ENCODE results near the gene RNF17. TPM values are rescaled to one million over a fixed set of nuclear protein-coding genes. Genes with fewer than 3 reads are reported as not detected.

The RNF17 gene
- total RNA-seq, 1 donor from 2014 or later: not detected

- Mint-ChIP-seq H3K4me3 (no peak overlapping the region), H3K9me3 (no peaks in the 10 kb centered on the region), H3K4me1 (no peaks in the 10 kb centered on the region), H3K36me3 (ENCODE audit: low read depth) (no peaks in the 10 kb centered on the region), H3K27me3 (peaks cover 3% of the 10 kb centered on the region), H3K27ac (no peak overlapping the region)
- POLR2A ChIA-PET: no interaction called here
- no peak for ATAC-seq (ENCODE audit: low read depth)
- TF ChIP-seq, protein P1, sequence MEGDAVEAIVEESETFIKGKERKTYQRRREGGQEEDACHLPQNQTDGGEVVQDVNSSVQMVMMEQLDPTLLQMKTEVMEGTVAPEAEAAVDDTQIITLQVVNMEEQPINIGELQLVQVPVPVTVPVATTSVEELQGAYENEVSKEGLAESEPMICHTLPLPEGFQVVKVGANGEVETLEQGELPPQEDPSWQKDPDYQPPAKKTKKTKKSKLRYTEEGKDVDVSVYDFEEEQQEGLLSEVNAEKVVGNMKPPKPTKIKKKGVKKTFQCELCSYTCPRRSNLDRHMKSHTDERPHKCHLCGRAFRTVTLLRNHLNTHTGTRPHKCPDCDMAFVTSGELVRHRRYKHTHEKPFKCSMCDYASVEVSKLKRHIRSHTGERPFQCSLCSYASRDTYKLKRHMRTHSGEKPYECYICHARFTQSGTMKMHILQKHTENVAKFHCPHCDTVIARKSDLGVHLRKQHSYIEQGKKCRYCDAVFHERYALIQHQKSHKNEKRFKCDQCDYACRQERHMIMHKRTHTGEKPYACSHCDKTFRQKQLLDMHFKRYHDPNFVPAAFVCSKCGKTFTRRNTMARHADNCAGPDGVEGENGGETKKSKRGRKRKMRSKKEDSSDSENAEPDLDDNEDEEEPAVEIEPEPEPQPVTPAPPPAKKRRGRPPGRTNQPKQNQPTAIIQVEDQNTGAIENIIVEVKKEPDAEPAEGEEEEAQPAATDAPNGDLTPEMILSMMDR (IDR thresholded peaks at IDR 0.05): no peak
- intact Hi-C loops (cut with micrococcal nuclease): no loop called here
- CTCF ChIA-PET: no interaction called here
- no peak for DNase-seq
Measured at GRCh38 chr13:24861617-24862362, 97.8 kb downstream of the RNF17 start.

DNA sequence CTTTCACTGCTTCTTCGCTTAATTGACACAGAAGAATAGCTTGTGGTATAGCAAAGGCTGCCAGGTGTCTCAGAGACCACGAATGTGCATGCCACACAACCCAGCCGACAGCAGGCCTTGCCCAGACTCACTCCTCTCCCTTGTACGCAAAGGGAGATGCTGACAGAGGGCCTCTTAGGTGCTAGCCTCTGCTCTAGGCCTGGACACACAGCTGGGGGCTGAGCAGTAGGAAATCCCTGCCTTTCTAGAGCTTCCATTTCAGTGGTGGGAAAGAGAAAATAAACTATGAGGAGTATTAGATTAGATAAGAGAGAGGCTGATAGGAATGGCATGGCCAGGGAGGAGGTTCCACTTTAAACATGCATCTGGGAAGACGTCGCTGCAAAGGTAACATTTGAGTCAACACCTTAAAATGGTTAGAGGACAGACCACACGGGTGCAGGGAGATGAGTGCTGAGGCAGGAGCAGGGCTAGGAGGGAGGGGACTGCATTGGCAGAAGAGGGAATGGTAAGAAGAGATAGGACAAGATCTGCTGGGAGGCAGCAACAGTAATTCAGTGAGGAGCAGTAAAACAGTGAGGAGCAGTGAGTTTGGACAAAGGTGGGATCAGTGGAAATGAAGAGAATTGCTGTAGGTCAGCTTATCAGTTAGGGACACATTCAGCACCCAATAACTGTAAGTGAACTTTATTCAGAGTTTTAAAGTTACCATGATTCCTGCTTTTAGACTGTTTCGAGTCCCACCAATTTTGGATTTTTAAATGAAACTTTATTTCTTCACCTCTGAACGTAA lies 100.0 kb downstream of the RNF17 start:
- TF ChIP-seq, protein P1 (IDR thresholded peaks at IDR 0.05): no peak
- H3K4me1 Mint-ChIP-seq: no peaks in the 10 kb centered on the region
- DNase-seq (no peak), ATAC-seq (ENCODE audit: low read depth) (no peak)
- H3K27ac Mint-ChIP-seq: no peak overlapping the region
- CTCF ChIA-PET: interaction anchor here (0.6 kb wide), 1 partner anchor 17 kb away, joined by 3 read pairs; no protein-coding TSS in a partner anchor
- intact Hi-C loops (cut with micrococcal nuclease): no loop called here
- POLR2A ChIA-PET: no interaction called here
- H3K27me3 Mint-ChIP-seq: peaks cover 3% of the 10 kb centered on the region
- H3K4me3 Mint-ChIP-seq: no peak overlapping the region
- H3K36me3 Mint-ChIP-seq (ENCODE audit: low read depth): no peaks in the 10 kb centered on the region
- H3K9me3 Mint-ChIP-seq: no peaks in the 10 kb centered on the region

DNA sequence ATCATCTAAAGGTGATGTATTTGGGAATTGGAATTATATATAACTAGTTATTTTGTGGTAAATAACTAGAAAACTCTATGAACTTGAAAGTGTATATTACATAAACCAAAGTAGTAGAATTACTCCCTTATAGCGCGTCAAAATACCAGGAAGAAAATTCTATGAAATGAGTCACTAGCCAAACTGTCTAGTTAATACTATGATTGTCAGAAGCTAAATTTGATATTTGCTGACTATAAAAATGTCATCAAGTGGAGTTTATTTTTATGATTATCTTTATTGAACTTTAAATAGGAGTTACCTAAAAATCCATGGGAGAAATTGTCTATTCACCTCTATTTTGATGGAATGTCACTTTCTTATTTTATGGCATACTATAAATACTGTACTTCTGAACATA lies 100.6 kb downstream of the RNF17 start:
- ATAC-seq (ENCODE audit: low read depth): no peak
- no peaks in the 10 kb centered on the region for H3K36me3 Mint-ChIP-seq (ENCODE audit: low read depth)
- H3K9me3 Mint-ChIP-seq: no peaks in the 10 kb centered on the region
- DNase-seq: no peak
- no peak overlapping the region for H3K4me3 Mint-ChIP-seq
- no peaks in the 10 kb centered on the region for H3K4me1 Mint-ChIP-seq
- no peak overlapping the region for H3K27ac Mint-ChIP-seq
- TF ChIP-seq, protein P1 (IDR thresholded peaks at IDR 0.05): no peak
- peaks cover 3% of the 10 kb centered on the region for H3K27me3 Mint-ChIP-seq
- intact Hi-C loops (cut with micrococcal nuclease): no loop called here
- POLR2A ChIA-PET: no interaction called here
- CTCF ChIA-PET: no interaction called here

- intact Hi-C loops (cut with micrococcal nuclease): loop anchor here (1.0 kb wide), 1 partner anchor 103 kb away; no protein-coding TSS in a partner anchor
- H3K36me3 Mint-ChIP-seq (ENCODE audit: low read depth): no peaks in the 10 kb centered on the region
- ChIA-PET CTCF (interaction anchor here (0.8 kb wide), 1 partner anchor 19 kb away, joined by 3 read pairs; no protein-coding TSS in a partner anchor), POLR2A (no interaction called here)
- H3K4me3 Mint-ChIP-seq: no peak overlapping the region
- TF ChIP-seq, protein P1 (IDR thresholded peaks at IDR 0.05): no peak
- no peaks in the 10 kb centered on the region for H3K4me1 Mint-ChIP-seq
- H3K27ac Mint-ChIP-seq: no peak overlapping the region
- no peaks in the 10 kb centered on the region for H3K9me3 Mint-ChIP-seq
- H3K27me3 Mint-ChIP-seq: peaks cover 4% of the 10 kb centered on the region
- DNase-seq: no peak
- ATAC-seq (ENCODE audit: low read depth): no peak
Measured at GRCh38 chr13:24865163-24865953, 101.4 kb downstream of the RNF17 start.
